ENCODE data around the gene MAML3.

Gene MAML3

GRCh38 chr4:139901531-139902320 is 252.3 kb downstream of the MAML3 start:
- H3K4me1 Mint-ChIP-seq (ENCODE audit: low read depth): peaks cover 9% of the 10 kb centered on the region
- no peak overlapping the region for H3K27ac Mint-ChIP-seq
- no peak for DNase-seq (ENCODE audit: low spot score)
- no peak overlapping the region for H3K4me3 Mint-ChIP-seq
- H3K9me3 Mint-ChIP-seq: peaks cover 3% of the 10 kb centered on the region
- peaks cover 2% of the 10 kb centered on the region for H3K27me3 Mint-ChIP-seq (ENCODE audit: low read depth)
- H3K36me3 Mint-ChIP-seq (ENCODE audit: low read depth): no peaks in the 10 kb centered on the region

GRCh38 chr4:139900964-139901376 is 253.0 kb downstream of the MAML3 start:
- no peak for DNase-seq (ENCODE audit: low spot score)
- H3K4me3 Mint-ChIP-seq: no peak overlapping the region
- peaks cover 2% of the 10 kb centered on the region for H3K27me3 Mint-ChIP-seq (ENCODE audit: low read depth)
- no peak overlapping the region for H3K27ac Mint-ChIP-seq
- peaks cover 9% of the 10 kb centered on the region for H3K4me1 Mint-ChIP-seq (ENCODE audit: low read depth)
- peaks cover 3% of the 10 kb centered on the region for H3K9me3 Mint-ChIP-seq
- no peaks in the 10 kb centered on the region for H3K36me3 Mint-ChIP-seq (ENCODE audit: low read depth)

GRCh38 chr4:139899346-139899745 is 254.6 kb downstream of the MAML3 start:
- Mint-ChIP-seq H3K9me3 (no peaks in the 10 kb centered on the region), H3K4me1 (ENCODE audit: low read depth) (peaks cover 9% of the 10 kb centered on the region), H3K36me3 (ENCODE audit: low read depth) (no peaks in the 10 kb centered on the region), H3K27ac (no peak overlapping the region), H3K27me3 (ENCODE audit: low read depth) (peaks cover 2% of the 10 kb centered on the region), H3K4me3 (no peak overlapping the region)
- DNase-seq (ENCODE audit: low spot score): no peak

- no peak overlapping the region for H3K4me3 Mint-ChIP-seq
- H3K27ac Mint-ChIP-seq: no peak overlapping the region
- no peaks in the 10 kb centered on the region for H3K9me3 Mint-ChIP-seq
- peaks cover 9% of the 10 kb centered on the region for H3K4me1 Mint-ChIP-seq (ENCODE audit: low read depth)
- H3K36me3 Mint-ChIP-seq (ENCODE audit: low read depth): no peaks in the 10 kb centered on the region
- DNase-seq (ENCODE audit: low spot score): no peak
- peaks cover 2% of the 10 kb centered on the region for H3K27me3 Mint-ChIP-seq (ENCODE audit: low read depth)
Observed at GRCh38 chr4:139898293-139898692, 255.7 kb downstream of the MAML3 start.

- H3K4me1 Mint-ChIP-seq (ENCODE audit: low read depth): peaks cover 5% of the 10 kb centered on the region
- H3K9me3 Mint-ChIP-seq: no peaks in the 10 kb centered on the region
- H3K36me3 Mint-ChIP-seq (ENCODE audit: low read depth): no peaks in the 10 kb centered on the region
- no peaks in the 10 kb centered on the region for H3K27me3 Mint-ChIP-seq (ENCODE audit: low read depth)
- H3K27ac Mint-ChIP-seq: no peak overlapping the region
- no peak overlapping the region for H3K4me3 Mint-ChIP-seq
- DNase-seq (ENCODE audit: low spot score): no peak
Observed at GRCh38 chr4:139896091-139896604, 257.8 kb downstream of the MAML3 start.

GRCh38 chr4:139893801-139894200 is 260.2 kb downstream of the MAML3 start:
- DNase-seq (ENCODE audit: low spot score): no peak
- no peaks in the 10 kb centered on the region for H3K9me3 Mint-ChIP-seq
- H3K4me3 Mint-ChIP-seq: no peak overlapping the region
- H3K36me3 Mint-ChIP-seq (ENCODE audit: low read depth): no peaks in the 10 kb centered on the region
- no peak overlapping the region for H3K27ac Mint-ChIP-seq
- H3K4me1 Mint-ChIP-seq (ENCODE audit: low read depth): peaks cover 3% of the 10 kb centered on the region
- H3K27me3 Mint-ChIP-seq (ENCODE audit: low read depth): no peaks in the 10 kb centered on the region

- H3K27me3 Mint-ChIP-seq (ENCODE audit: low read depth): no peaks in the 10 kb centered on the region
- H3K9me3 Mint-ChIP-seq: no peaks in the 10 kb centered on the region
- H3K4me3 Mint-ChIP-seq: no peak overlapping the region
- no peak for DNase-seq (ENCODE audit: low spot score)
- no peaks in the 10 kb centered on the region for H3K4me1 Mint-ChIP-seq (ENCODE audit: low read depth)
- H3K36me3 Mint-ChIP-seq (ENCODE audit: low read depth): no peaks in the 10 kb centered on the region
- no peak overlapping the region for H3K27ac Mint-ChIP-seq
Observed at GRCh38 chr4:139892973-139893736, 260.8 kb downstream of the MAML3 start.

GRCh38 chr4:139890816-139891215 is 263.2 kb downstream of the MAML3 start:
- Mint-ChIP-seq H3K27ac (no peak overlapping the region), H3K4me3 (no peak overlapping the region), H3K4me1 (ENCODE audit: low read depth) (no peaks in the 10 kb centered on the region), H3K36me3 (ENCODE audit: low read depth) (no peaks in the 10 kb centered on the region), H3K27me3 (ENCODE audit: low read depth) (no peaks in the 10 kb centered on the region), H3K9me3 (no peaks in the 10 kb centered on the region)
- no peak for DNase-seq (ENCODE audit: low spot score)

- Mint-ChIP-seq H3K27me3 (ENCODE audit: low read depth) (no peaks in the 10 kb centered on the region), H3K4me3 (no peak overlapping the region), H3K4me1 (ENCODE audit: low read depth) (no peaks in the 10 kb centered on the region), H3K27ac (no peak overlapping the region), H3K36me3 (ENCODE audit: low read depth) (no peaks in the 10 kb centered on the region), H3K9me3 (no peaks in the 10 kb centered on the region)
- DNase-seq (ENCODE audit: low spot score): no peak
Observed at GRCh38 chr4:139889901-139890300, 264.1 kb downstream of the MAML3 start.

GRCh38 chr4:139889264-139889663 is 264.7 kb downstream of the MAML3 start:
- Mint-ChIP-seq H3K4me3 (no peak overlapping the region), H3K27me3 (ENCODE audit: low read depth) (peaks cover 4% of the 10 kb centered on the region), H3K9me3 (no peaks in the 10 kb centered on the region), H3K36me3 (ENCODE audit: low read depth) (no peaks in the 10 kb centered on the region), H3K4me1 (ENCODE audit: low read depth) (no peaks in the 10 kb centered on the region), H3K27ac (no peak overlapping the region)
- no peak for DNase-seq (ENCODE audit: low spot score)

GRCh38 chr4:139887962-139888735 is 265.8 kb downstream of the MAML3 start:
- Mint-ChIP-seq H3K4me1 (ENCODE audit: low read depth) (no peaks in the 10 kb centered on the region), H3K36me3 (ENCODE audit: low read depth) (no peaks in the 10 kb centered on the region), H3K4me3 (no peak overlapping the region), H3K27ac (no peak overlapping the region), H3K9me3 (no peaks in the 10 kb centered on the region), H3K27me3 (ENCODE audit: low read depth) (peaks cover 7% of the 10 kb centered on the region)
- no peak for DNase-seq (ENCODE audit: low spot score)

GRCh38 chr4:139887376-139887802 is 266.6 kb downstream of the MAML3 start:
- DNase-seq (ENCODE audit: low spot score): no peak
- no peaks in the 10 kb centered on the region for H3K4me1 Mint-ChIP-seq (ENCODE audit: low read depth)
- H3K27me3 Mint-ChIP-seq (ENCODE audit: low read depth): peaks cover 12% of the 10 kb centered on the region
- no peak overlapping the region for H3K4me3 Mint-ChIP-seq
- H3K9me3 Mint-ChIP-seq: no peaks in the 10 kb centered on the region
- H3K27ac Mint-ChIP-seq: no peak overlapping the region
- H3K36me3 Mint-ChIP-seq (ENCODE audit: low read depth): no peaks in the 10 kb centered on the region

GRCh38 chr4:139886798-139887197 is 267.2 kb downstream of the MAML3 start:
- no peak overlapping the region for H3K27ac Mint-ChIP-seq
- H3K4me3 Mint-ChIP-seq: no peak overlapping the region
- H3K9me3 Mint-ChIP-seq: no peaks in the 10 kb centered on the region
- no peak for DNase-seq (ENCODE audit: low spot score)
- no peaks in the 10 kb centered on the region for H3K4me1 Mint-ChIP-seq (ENCODE audit: low read depth)
- H3K36me3 Mint-ChIP-seq (ENCODE audit: low read depth): no peaks in the 10 kb centered on the region
- peaks cover 12% of the 10 kb centered on the region for H3K27me3 Mint-ChIP-seq (ENCODE audit: low read depth)

GRCh38 chr4:139884438-139884837 is 269.5 kb downstream of the MAML3 start:
- Mint-ChIP-seq H3K9me3 (no peaks in the 10 kb centered on the region), H3K4me1 (ENCODE audit: low read depth) (no peaks in the 10 kb centered on the region), H3K27ac (no peak overlapping the region), H3K4me3 (no peak overlapping the region), H3K27me3 (ENCODE audit: low read depth) (peaks cover 12% of the 10 kb centered on the region), H3K36me3 (ENCODE audit: low read depth) (no peaks in the 10 kb centered on the region)
- DNase-seq (ENCODE audit: low spot score): no peak
